ENCODE results near the gene SIRT6. TPM values are rescaled to one million over a fixed set of nuclear protein-coding genes. Genes with fewer than 3 reads are reported as not detected.

The SIRT6 gene
- total and polyA plus RNA-seq, 10 of the 15 experiments (the other 5 are each of a cell fraction or from before 2014, with no cell fraction given) = 1.3 to 49.6 (median 24.2) TPM

DNA sequence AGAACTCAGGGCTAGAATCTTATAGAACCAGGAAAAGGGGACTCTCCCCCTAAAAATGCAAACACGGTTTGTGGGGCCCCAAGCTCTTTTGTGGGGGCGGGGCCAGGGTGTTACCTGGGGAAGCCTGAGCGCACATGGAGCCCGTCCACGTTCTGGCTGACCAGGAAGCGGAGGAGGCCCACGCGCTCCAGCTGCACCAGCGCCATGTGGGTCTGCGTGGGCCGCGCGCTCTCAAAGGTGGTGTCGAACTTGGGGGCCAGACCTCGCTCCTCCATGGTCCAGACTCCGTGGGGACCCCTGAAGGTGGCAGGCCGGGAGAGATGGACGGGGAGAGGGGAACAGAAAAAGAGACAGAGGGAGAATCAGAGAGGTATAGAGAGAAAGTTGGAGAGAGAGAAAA, 3.4 kb downstream of the SIRT6 start:
- 87% methylated on average over 18 of the region's 18 CpGs for WGBS (ENCODE audit: insufficient coverage, insufficient replicate concordance, low lambda C conversion rate, missing lambda C conversion rate)
- Histone ChIP-seq H2AFZ (ENCODE audit: control insufficient read depth, low read depth, low read length) (no peak overlapping the region), H3K4me3 (no peak overlapping the region), H4K20me1 (ENCODE audit: control insufficient read depth, insufficient read depth) (no peaks in the 10 kb centered on the region), H3K4me2 (ENCODE audit: control insufficient read depth, insufficient read depth) (no peak overlapping the region), H3K27me3 (replicated peaks in 1 of 2; ENCODE audit: control insufficient read depth in 2 of 2, insufficient read depth in 2 of 2, low read length in 1 of 2) (no peaks in the 10 kb centered on the region), H3K9ac (ENCODE audit: control insufficient read depth, insufficient read depth, low read length) (no peak overlapping the region), H3K27ac (ENCODE audit: control insufficient read depth, insufficient read depth) (no peak overlapping the region), H3K9me3 (replicated peaks; ENCODE audit: control insufficient read depth, insufficient read depth, low read length) (no peaks in the 10 kb centered on the region), H3K79me2 (ENCODE audit: control insufficient read depth, insufficient read depth, low read length) (peaks cover 14% of the 10 kb centered on the region), H3K4me1 (ENCODE audit: control insufficient read depth, insufficient read depth, low read length) (peaks cover 15% of the 10 kb centered on the region), H3K36me3 (ENCODE audit: control insufficient read depth in 2 of 2, insufficient read depth in 2 of 2, low read length in 1 of 2) (peaks cover 0 to 4% of the 10 kb centered on the region in 2 experiments; a peak in 2 of 4 replicates)
- FAIRE-seq = no peak
- ATAC-seq = no peak
- intact Hi-C loops (cut with micrococcal nuclease; ENCODE audit: unreplicated experiment) = no loop called here
- ChIA-PET SMC1A (ENCODE audit: uncharacterized antibody, unreplicated experiment) (no interaction called here), CTCF (no interaction called here), RAD21 (ENCODE audit: unreplicated experiment) (no interaction called here), POLR2A (no interaction called here)
- no TSS peak for BruUV-seq (replicated peaks)
- DNase-seq (ENCODE audit: low read depth, low spot score) = no peak
- TF ChIP-seq ZZZ3 (IDR thresholded peaks at IDR 0.05; ENCODE audit: control insufficient read depth, insufficient read length, low read depth) (no peak), RCOR1 (conservative IDR thresholded peaks at IDR 0.05; ENCODE audit: low read depth, low read length) (no peak), HDGF (IDR thresholded peaks at IDR 0.05) (no peak), MTA3 (IDR thresholded peaks at IDR 0.05; ENCODE audit: borderline replicate concordance, low read length) (no peak), CHD4 (IDR thresholded peaks at IDR 0.05) (no peak), BCL11A (IDR thresholded peaks at IDR 0.05; ENCODE audit: low read depth, low read length) (no peak), SP1 (IDR thresholded peaks at IDR 0.05; ENCODE audit: low read depth, low read length) (no peak), ZSCAN29 (IDR thresholded peaks at IDR 0.05) (no peak)
- in situ Hi-C loops (cut with MboI) = no loop called here

DNA sequence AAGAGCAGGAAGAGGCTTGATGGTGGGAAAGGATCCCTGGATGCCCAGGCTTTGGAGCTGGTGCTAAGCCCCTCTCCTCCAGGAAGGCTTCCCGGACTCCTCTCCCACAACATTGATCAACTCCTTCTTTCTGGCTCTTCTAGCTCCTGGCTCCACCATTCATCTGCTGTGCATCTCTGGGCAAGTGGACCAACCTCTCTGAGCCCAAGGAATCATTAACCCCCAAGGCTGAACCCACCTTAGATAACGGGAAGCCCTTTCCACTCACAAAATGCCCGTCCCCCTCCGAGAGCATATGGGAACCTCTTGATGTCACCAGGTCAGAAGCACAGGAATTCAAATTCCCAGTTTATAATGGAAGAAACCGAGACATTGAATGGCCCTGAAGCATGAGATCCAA, 5.2 kb downstream of the SIRT6 start:
- H3K27me3 ChIP-seq (replicated peaks in 1 of 2; ENCODE audit: control insufficient read depth in 2 of 2, insufficient read depth in 2 of 2, low read length in 1 of 2) = no peaks in the 10 kb centered on the region
- RAD21 ChIA-PET (ENCODE audit: unreplicated experiment) = no interaction called here

More for the DNA sequence above, 5.2 kb downstream of the SIRT6 start:
- H3K79me2 ChIP-seq (ENCODE audit: control insufficient read depth, insufficient read depth, low read length) = peaks cover 12% of the 10 kb centered on the region
- FAIRE-seq (no peak), ATAC-seq (no peak), DNase-seq (ENCODE audit: low read depth, low spot score) (no peak)
- TF ChIP-seq MTA3 (IDR thresholded peaks at IDR 0.05; ENCODE audit: borderline replicate concordance, low read length) = no peak
- TF ChIP-seq PAX8 (IDR thresholded peaks at IDR 0.05) = no peak
- TF ChIP-seq YBX1 (IDR thresholded peaks at IDR 0.05) = no peak
- TF ChIP-seq EZH2 (IDR thresholded peaks at IDR 0.05; ENCODE audit: borderline replicate concordance, control insufficient read depth, low read depth, low read length) = no peak
- TF ChIP-seq SREBF2 (IDR thresholded peaks at IDR 0.05; ENCODE audit: low read length) = no peak
- TF ChIP-seq NR2F1 (conservative IDR thresholded peaks at IDR 0.05) = no peak
- no peak for TF ChIP-seq SIN3A (IDR thresholded peaks at IDR 0.05; ENCODE audit: low read depth, low read length)
- no peak overlapping the region for H3K27ac ChIP-seq (ENCODE audit: control insufficient read depth, insufficient read depth)
- no TSS peak for BruUV-seq (replicated peaks)
- H2AFZ ChIP-seq (ENCODE audit: control insufficient read depth, low read depth, low read length) = no peak overlapping the region
- in situ Hi-C loops (cut with MboI) (no loop called here), intact Hi-C loops (cut with micrococcal nuclease; ENCODE audit: unreplicated experiment) (no loop called here)
- no peak overlapping the region for H3K4me3 ChIP-seq
- H4K20me1 ChIP-seq (ENCODE audit: control insufficient read depth, insufficient read depth) = no peaks in the 10 kb centered on the region
- CTCF ChIA-PET = no interaction called here
- no peak overlapping the region for H3K4me2 ChIP-seq (ENCODE audit: control insufficient read depth, insufficient read depth)
- POLR2A ChIA-PET = no interaction called here
- SMC1A ChIA-PET (ENCODE audit: uncharacterized antibody, unreplicated experiment) = no interaction called here
- peaks cover 12% of the 10 kb centered on the region for H3K4me1 ChIP-seq (ENCODE audit: control insufficient read depth, insufficient read depth, low read length)
- WGBS (ENCODE audit: insufficient coverage, insufficient replicate concordance, low lambda C conversion rate, missing lambda C conversion rate) = 84% methylated on average over 5 of the region's 5 CpGs
- H3K36me3 ChIP-seq (ENCODE audit: control insufficient read depth in 2 of 2, insufficient read depth in 2 of 2, low read length in 1 of 2) = peaks cover 0 to 4% of the 10 kb centered on the region in 2 experiments; a peak in 2 of 4 replicates
- no peaks in the 10 kb centered on the region for H3K9me3 ChIP-seq (replicated peaks; ENCODE audit: control insufficient read depth, insufficient read depth, low read length)
- no peak overlapping the region for H3K9ac ChIP-seq (ENCODE audit: control insufficient read depth, insufficient read depth, low read length)
